ENCODE measurements around the gene SPRED1.
"Not testable (repeated sequence)": the region's sequence is repeated elsewhere in the genome, so short reads cannot be mapped to it uniquely, and the experiment has no call there.

Gene SPRED1

GRCh38 chr15:38237021-38237420 is 15.6 kb upstream of the SPRED1 start:
- DNase-seq, result not testable (repeated sequence)

GRCh38 chr15:38238311-38238710 is 14.3 kb upstream of the SPRED1 start:
- DNase-seq, result no peak

- DNase-seq, result no peak
These were observed 10.6 kb upstream of the SPRED1 start for GRCh38 chr15:38242055-38242454.

GRCh38 chr15:38243278-38244055 is 9.2 kb upstream of the SPRED1 start:
- no peak for DNase-seq

- DNase-seq, result no peak
These were observed 5.3 kb upstream of the SPRED1 start for GRCh38 chr15:38247336-38247735.

- DNase-seq, result no peak
These were observed 730 bp downstream of the SPRED1 start for GRCh38 chr15:38253351-38253781.

GRCh38 chr15:38254051-38254883 is 1.6 kb downstream of the SPRED1 start:
- DNase-seq, result peak; percentile 64

GRCh38 chr15:38255690-38256089 is 3.1 kb downstream of the SPRED1 start:
- no peak for DNase-seq

GRCh38 chr15:38257676-38258075 is 5.0 kb downstream of the SPRED1 start:
- DNase-seq, result no peak

- DNase-seq, result no peak
These were observed 6.5 kb downstream of the SPRED1 start for GRCh38 chr15:38259134-38259533.

- DNase-seq, result no peak
These were observed 7.4 kb downstream of the SPRED1 start for GRCh38 chr15:38260077-38260476.

GRCh38 chr15:38263251-38263650 is 10.6 kb downstream of the SPRED1 start:
- DNase-seq, result no peak

GRCh38 chr15:38263996-38264395 is 11.4 kb downstream of the SPRED1 start:
- DNase-seq, result no peak

- no peak for DNase-seq
These were observed 13.8 kb downstream of the SPRED1 start for GRCh38 chr15:38266247-38266986.

GRCh38 chr15:38267421-38268022 is 14.9 kb downstream of the SPRED1 start:
- no peak for DNase-seq

- DNase-seq, result no peak
These were observed 18.5 kb downstream of the SPRED1 start for GRCh38 chr15:38271144-38271543.

- no peak for DNase-seq
These were observed 19.3 kb downstream of the SPRED1 start for GRCh38 chr15:38271895-38272294.

GRCh38 chr15:38272431-38272830 is 19.8 kb downstream of the SPRED1 start:
- DNase-seq, result not testable (repeated sequence)

- DNase-seq, result no peak
These were observed 21.5 kb downstream of the SPRED1 start for GRCh38 chr15:38274135-38274534.

- DNase-seq, result no peak
These were observed 23.3 kb downstream of the SPRED1 start for GRCh38 chr15:38275959-38276358.

- not testable (repeated sequence) for DNase-seq
These were observed 24.6 kb downstream of the SPRED1 start for GRCh38 chr15:38277281-38277680.

- DNase-seq, result no peak
These were observed 28.4 kb downstream of the SPRED1 start for GRCh38 chr15:38281031-38281430.

- no peak for DNase-seq
These were observed 30.4 kb downstream of the SPRED1 start for GRCh38 chr15:38283010-38283409.
